GM12873 (cell line): ENCODE measurements around the gene CUL1.

ENCODE experiments used
- TF ChIP-seq, protein P1 (sequence below): IDR thresholded peaks from 2 replicates; pipeline ENCODE4 v1.5.1; 2012; ENCODE audit warnings: low read depth, mild to moderate bottlenecking, moderate library complexity, low read length, control low read depth; ENCODE audit not compliant: insufficient read depth; ENCODE audit errors: missing control alignments

Gene CUL1

DNA sequence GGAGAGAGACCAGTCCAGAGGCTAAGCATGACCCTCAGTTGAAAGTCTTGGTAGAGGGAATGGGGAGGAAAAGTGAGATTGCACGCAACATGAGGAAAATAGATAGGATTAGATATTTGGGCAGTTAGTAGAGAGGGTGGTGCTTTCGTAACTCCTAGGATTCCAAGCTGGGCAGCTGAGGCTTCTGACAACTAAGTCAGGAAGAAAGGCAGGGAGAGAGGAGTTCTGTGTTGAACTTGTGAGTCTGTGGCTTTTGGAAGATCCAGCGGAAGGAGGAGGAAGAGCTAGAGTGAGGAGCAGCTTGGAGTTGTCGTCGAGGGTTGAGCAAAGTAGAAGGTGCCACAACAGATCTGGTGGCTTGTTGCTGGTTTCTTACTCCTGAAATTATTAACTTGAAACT, 21.8 kb downstream of the CUL1 start:
- TF ChIP-seq, protein P1, sequence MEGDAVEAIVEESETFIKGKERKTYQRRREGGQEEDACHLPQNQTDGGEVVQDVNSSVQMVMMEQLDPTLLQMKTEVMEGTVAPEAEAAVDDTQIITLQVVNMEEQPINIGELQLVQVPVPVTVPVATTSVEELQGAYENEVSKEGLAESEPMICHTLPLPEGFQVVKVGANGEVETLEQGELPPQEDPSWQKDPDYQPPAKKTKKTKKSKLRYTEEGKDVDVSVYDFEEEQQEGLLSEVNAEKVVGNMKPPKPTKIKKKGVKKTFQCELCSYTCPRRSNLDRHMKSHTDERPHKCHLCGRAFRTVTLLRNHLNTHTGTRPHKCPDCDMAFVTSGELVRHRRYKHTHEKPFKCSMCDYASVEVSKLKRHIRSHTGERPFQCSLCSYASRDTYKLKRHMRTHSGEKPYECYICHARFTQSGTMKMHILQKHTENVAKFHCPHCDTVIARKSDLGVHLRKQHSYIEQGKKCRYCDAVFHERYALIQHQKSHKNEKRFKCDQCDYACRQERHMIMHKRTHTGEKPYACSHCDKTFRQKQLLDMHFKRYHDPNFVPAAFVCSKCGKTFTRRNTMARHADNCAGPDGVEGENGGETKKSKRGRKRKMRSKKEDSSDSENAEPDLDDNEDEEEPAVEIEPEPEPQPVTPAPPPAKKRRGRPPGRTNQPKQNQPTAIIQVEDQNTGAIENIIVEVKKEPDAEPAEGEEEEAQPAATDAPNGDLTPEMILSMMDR: no peak

DNA sequence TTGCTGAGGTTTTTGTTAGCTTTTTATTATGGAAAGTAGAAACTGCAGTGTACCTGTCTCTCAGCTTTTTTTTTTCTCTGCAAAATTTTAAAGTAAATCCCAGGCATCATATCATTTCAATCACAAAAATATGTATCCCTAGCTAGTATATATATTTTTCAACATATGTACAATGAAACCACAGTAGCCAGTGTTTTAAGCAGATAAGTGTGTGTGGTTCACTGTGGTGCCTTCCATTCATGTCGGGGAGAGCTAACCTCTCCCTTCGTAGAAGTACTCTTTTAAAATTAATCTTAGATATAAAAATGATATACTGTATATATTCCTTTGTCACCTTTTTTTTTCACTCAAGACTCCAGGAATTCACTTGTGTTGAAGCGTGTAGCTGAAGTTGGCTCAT, 22.7 kb downstream of the CUL1 start:
- TF ChIP-seq, protein P1: no peak

DNA sequence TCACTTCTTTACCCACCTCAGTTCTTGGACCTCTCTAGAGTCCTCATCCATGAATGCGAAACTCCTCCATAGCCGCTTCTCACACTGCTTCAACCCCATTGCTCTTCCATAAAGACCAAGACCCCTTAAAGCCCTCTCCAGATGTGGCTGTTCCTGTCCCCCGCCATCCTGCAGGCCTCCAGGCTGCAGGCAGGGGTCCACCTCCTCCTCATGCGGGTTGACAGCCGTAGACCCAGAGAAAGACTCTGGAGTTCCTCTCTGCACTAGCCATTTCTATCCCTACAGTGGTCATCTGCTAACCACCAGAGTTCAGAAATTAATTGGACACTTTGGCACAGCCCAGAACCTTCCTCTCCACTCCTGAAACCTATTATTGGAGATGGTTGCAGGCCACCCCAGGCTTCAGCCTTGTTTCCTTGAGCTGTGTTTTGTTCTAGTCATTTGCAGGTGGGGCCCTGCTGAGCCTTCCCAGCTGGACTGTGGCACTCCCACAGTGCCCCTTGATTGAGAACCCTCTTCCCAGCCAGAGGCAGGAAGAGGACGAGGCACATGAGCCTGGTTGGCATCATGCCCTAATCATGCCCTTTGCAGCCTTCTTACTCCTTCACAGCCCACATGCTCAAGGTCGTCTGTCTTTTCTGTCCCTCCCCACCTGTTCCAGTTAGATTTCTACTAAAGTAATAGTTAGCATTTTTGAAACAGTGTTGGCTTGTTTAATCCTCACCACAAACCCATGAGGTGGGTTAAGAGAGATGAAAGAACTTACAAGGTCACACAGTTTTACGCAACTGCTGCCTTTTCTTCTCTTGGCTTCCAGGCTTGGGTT, 23.9 kb downstream of the CUL1 start:
- TF ChIP-seq, protein P1: no peak

DNA sequence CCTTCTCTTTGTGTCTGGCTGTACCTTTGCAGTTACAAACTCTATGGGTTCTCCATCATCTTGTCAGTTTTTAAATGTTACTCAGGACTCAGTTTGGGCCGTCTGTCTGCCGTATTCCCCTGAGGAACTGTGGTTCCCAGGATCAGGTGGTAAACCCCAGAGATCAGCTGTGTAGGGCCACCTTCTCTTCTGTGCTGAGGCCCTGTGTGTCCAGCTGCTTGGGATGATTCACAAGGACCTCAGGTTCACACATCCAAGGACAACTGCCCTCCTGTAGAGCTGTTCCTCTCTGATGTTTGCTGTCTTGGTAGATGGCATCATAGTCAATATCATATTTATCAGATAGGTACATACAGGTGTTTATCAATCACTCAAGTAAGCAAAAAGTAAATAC, 24.5 kb downstream of the CUL1 start:
- TF ChIP-seq, protein P1: no peak

DNA sequence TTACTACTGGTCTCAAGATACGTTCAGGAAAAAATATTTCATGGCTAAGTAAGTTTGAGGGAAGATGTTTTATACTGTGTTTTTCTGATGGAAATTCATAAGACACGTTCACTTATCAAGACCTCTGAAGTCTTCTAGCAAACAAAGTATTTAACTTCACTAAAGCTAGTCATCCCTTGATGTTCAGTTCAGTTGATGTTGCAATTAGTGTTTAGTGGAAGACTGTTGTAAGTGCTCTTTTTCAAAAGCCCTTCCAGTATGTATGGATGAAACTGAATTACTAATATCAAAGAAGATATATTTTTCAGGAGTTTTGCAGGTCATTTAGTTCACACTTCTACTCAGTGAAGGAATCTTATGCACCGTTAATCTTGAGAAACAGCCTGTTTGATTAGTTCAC, 25.1 kb downstream of the CUL1 start:
- TF ChIP-seq, protein P1: no peak

DNA sequence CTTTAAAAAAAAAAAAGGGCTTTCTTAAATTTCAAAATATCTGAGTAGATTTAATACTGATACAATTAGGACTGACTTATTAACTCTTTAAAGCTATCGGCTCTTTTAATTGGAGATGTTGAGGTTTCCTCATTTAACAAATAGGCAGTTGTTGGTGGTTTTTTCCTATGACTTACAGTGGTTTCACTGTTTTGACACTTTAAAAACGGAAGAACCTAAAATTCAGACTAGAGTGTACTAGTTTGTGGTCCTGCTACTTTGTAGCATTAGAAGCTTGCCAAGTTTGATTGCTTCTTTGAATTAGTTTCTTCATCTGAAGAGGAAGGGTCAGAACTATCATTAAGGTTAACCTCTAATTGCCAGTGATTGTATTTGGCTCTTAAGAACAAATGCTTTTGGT, 27.7 kb downstream of the CUL1 start:
- TF ChIP-seq, protein P1: no peak

DNA sequence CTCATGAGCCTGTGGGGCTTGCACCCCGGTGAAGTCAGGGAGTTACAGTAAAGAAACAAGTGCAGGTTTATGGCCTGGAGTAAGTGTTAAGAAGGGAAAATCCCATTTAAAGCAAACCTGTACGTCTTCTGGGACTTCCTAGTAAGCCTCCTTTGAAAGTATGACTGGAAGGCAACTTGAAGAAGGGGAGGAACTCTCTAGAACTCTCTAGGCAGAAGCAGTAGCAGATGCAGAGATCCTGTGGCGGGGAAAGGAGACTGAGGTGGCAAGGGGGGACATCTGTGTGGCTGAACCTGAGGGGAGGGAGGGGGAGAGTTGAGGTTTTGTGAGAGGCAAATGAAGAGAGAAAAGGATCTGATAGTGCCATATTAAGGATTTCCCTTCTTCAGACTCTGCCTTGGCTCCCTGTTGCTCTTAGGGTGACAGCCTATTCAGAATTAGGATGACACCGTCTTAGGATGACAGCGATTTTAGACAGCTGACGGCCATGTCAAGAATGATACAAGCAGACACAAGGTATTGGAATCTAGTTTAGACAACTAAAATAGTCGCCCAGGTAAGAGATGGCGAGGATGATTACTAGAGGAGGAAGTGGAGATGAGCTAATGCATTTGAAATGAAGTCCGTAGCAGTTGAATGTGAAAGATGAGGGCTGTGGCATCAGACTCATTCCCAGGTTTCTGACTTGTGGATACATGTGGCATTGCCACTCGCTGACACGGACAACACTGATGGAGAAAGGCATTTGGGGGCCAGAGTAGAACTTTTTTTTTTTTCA, 29.0 kb downstream of the CUL1 start:
- TF ChIP-seq, protein P1: no peak
